Stimulated activated CD4-positive, alpha-beta T cell treated with anti-CD3 and anti-CD28 coated beads, Interleukin-4, amount 100 ng/mL, for 4 hours (primary cell): Measurements from ENCODE around the gene PRR7.
A peak's percentile ranks its signal among the peaks of the same experiment; 100 is the strongest.
"Not testable (repeated sequence)": the region's sequence is repeated elsewhere in the genome, so short reads cannot be mapped to it uniquely, and the experiment has no call there.

Source experiments
- DNase-seq, 2 experiments: peaks; one replicate each; pipeline ENCODE4 v3.0.0-alpha.2; 2020

The PRR7 gene

DNA sequence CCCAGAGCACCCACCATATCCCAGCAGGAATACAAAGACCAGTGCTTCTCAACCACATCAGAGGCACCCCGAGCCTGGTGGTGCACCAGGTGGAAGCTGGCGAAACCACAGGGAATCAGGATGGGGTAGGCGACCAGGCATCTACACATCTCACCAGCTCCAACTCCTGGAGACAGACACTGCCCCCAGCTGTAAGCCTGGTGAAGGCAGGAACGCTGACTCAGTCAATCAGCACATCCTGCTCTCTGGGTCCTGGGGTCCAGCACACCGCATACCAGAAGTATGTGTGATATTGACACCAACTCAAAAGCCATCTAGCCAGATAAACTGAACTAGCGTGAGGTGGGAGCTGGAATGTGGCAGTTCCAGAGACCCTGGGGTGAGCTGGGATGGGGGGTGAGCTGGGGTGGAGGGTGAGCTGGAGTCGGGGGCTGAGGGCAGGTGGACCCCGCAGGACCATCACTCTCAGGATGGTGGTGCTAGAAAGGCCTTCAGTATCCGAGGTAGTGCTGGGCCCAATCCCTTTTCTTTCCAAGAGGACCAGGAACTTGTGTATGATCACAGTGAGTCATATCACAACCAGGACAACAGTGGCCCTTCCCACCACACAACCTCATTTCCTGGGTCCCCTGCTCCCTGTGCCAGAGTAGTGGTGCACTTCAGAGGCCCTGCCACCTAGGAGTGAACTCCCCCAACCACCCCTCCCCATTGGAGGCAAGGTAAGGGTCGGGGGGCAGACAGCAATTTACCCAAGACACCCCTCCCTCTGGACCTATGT, 24.3 kb downstream of the PRR7 start:
- no peak for DNase-seq

DNA sequence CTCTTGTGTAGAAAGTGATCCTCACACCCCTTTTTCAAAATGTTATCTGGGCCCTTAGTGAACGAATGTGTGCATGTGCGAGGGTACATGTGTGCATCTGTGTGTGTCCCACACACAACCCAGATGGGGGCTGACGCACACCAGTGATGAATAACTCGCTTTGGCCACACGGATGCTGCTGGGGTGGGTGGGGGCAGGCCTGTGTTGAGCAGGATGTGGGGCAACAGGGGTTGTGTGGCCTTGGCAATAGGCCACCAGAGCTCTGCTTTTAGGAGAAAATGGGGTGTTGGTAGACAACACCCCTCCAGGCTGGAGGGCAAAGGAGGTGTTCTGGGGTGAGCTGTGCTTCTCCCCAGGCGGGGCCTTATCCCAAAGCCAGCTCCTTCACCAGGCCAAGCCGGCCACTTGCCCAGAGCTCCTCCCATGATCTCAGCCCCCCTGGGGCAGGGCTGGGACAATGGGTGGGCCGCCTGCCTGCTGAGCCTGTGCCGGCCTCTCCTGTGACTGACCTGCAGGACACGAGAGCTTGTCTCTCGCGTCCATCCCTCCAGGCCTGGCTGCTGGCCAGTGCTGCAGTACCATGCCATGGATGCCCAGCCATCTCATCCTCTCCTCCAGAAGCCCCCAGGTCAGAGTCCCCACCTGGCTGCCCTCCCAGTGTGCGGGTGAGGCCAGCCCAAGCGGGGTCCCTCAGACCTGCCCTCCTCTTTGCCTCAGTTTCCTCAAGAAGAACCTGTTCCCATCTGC, 25.2 kb downstream of the PRR7 start:
- no peak for DNase-seq

DNA sequence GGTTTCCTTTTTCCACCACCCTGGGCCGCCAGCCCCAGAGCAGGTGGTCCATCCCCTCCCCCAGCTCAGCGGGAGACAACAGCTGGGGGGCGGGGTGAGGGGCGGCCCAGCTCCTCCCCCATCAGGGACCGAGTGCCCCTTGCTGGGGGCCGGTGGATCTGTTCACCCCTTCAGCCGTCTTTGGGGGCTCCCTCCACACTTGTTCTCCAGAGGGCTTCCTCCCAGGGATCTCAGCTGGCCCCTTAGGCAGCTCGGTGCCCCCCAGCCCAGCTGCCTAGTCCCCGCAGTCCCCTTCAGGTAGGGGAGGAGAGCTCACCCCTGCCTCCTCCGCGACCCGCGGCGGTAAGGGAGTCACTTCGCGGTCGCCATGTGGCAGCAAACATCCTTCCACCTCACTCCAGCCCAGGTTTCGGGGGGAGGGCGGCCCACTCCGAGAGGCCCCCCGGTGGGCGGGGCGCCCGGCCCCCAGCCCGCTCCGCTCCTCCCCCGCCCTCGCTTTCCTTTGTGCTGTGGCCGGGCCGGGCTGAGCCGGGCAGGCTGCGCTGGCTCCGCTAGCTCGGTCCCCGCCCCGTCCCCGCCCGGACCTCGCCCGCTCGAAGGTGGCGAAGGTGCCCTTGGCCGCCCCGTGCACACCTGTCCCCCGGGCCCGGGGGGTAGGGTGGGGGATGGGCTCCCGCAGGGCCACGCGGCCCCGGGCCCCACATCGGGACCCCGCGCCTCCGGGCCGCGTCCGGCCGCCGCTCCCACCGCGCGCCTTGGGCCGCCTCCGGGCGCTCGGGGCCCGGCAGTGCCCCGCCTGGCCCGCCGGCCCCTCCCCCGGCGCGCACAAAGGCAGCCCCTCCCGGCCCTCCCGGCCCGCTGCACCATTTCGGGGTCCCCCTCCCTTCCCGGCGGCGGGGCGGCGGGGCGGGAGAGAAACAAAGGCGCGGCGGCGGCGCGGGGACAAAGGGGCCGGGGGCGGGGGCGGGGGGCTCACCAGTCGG, 26.1 kb downstream of the PRR7 start:
- DNase-seq: peak; percentile 51 to 55

DNA sequence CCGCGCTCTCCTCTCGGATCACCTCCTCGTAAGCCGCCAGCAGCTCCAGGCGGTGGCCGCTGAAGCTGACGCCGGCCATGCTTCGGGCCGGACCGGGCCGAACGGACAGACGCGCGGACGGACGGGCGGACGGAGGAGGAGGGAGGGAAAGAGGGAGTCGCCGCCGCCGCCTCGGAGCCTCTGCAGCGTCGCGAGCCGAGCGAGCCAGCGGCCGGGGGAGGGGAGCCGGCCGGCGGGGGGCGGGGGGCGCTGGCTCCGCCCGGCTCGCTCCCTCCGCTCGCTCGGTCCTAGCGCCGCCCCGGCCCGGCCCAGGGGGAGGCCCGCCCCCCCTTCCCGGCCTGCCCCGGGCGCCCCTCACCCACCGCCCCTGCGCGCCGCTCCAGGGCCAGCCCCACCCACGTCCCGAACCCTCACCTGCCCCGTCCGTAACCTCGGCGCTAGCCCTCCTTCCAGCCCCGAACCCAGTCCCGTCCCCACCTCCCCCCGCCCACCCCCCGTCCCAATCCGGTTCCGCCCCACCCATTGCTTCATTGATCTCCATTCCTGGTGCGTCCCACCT, 26.9 kb downstream of the PRR7 start, which contains the start of gene DBN1:
DBN1 (minus strand) TSS at position 192 of the 559 bp plus-strand sequence; CDS start at position 79, 113 bp downstream.
- no peak for DNase-seq

DNA sequence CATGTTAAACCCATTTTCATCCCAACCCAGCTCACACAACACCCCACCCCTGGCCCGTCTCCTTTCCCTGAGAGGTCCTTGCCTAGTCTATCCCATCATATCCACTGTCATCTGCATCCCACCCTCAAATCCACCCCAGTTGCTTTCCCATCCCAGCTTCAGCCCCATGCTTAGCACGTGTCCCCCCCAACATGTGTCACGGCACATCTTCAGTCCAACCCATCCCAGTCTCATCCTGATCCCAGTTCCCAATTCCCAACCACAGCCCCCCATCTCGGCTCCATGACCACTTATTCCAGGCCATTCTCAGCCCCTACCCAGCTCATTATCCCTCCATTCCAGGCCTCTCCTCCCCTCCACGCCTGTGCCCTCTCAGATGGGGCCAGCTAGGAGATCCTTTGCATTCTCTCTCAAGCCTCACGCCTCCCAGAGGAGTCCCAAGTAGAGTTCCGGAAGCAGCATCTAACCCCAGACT, 27.4 kb downstream of the PRR7 start:
- no peak for DNase-seq

DNA sequence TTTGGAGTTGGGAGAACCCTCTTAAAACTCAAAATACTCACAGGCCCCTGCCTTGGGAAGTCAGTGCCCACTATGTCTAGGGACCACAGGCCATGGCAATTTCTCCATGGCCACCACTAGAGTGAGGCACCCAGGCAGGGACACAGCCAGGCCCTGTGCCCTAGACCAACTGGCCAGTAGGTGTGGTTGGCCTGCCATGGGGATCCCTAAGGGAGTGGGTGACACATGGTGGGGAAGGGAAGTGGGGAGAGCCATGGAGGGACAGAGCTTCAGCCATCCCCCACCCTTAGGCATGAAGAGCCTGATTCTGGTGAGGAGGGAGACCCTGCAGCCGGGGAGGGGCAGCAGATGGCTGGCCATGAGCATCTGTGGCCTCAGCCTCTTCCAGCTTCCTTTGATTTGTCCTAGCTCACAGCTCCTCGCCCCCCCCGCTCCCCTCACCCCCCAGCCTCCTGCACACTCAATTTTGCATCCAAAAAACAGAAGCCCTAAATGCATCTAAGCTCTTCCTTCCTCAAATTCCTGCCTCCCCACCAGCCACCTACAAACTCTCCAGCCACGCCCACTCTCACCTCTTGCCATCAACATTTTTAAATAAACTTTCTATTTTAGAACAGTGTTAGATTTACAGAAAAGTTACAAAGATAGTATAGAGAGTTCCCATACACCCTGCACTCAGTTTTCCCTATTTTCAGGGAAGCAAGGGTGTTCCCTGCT, 28.4 kb downstream of the PRR7 start:
- no peak for DNase-seq

DNA sequence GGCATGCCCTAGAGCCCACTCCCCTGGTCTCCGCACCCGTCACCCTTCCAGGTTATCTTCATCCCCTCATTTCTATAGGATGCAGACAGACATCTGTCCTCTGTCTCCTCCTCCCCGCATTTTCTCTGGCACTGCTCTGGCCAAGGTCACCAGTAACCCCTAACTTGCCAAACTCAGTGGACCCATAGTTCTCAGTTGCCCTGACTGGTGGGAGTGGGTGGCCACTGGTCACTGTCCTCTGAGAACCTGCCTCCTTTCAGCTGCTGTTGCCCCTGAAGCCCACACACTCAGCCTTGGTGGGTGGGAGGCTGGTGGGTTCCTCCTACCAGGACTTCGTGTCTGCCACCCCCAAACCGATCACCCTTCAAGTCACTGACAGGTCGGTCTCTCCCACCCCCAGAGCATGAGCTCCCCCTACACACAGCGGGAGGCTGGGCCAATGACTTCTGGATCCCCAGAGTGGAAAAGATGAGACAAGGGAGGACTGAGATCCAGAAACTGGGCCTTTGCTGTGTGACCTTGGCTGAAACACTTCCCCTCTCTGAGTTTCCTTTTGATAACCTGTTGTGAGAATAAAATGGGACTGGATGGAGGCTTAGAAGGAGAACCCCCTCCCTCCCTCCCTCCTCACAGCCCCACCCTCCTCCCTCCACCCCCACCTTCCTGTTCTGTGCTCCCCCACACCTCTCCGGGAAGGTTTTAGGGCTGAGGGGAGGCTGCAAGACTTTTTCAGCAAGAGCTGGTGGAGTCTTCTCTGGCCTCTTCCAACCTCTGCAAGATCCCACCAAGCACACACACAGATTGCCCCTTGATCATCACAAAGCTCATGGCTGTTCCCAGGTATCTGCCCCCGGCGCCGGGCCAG, 29.2 kb downstream of the PRR7 start:
- DNase-seq: peak in 1 of 2 experiments; percentile 32

DNA sequence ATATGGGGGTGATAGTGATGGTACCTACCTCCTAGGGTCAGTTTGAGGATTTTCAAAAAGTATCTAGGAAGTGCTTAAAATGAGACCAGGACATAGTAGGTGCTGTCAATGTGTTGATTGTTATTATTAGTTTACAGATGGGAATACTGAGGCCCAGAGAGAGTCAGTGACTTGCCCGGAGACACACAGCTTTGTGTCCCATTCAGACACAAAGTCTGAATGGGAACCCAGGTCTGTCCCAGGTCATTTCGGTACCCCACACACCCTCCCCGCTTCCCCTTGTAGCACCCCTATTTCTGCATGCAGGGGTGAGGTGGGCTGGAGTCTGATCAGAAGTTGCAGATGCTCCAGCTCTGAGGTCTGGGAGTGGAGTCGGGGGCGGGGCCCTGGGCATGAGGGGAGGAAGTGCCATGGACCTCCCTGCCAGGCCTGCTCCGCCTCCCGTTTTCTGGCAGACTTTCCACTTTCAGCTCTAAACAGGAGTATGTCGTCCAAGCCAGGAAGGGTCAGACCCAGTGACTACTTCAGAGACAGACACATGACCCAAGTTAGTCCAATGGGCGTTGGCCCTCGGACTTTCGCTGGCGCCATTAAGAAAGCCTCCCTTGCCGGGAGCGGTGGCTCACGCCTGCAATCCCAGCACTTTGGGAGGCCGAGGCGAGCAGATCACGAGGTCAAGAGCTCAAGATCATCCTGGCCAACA, 30.1 kb downstream of the PRR7 start:
- no peak for DNase-seq

DNA sequence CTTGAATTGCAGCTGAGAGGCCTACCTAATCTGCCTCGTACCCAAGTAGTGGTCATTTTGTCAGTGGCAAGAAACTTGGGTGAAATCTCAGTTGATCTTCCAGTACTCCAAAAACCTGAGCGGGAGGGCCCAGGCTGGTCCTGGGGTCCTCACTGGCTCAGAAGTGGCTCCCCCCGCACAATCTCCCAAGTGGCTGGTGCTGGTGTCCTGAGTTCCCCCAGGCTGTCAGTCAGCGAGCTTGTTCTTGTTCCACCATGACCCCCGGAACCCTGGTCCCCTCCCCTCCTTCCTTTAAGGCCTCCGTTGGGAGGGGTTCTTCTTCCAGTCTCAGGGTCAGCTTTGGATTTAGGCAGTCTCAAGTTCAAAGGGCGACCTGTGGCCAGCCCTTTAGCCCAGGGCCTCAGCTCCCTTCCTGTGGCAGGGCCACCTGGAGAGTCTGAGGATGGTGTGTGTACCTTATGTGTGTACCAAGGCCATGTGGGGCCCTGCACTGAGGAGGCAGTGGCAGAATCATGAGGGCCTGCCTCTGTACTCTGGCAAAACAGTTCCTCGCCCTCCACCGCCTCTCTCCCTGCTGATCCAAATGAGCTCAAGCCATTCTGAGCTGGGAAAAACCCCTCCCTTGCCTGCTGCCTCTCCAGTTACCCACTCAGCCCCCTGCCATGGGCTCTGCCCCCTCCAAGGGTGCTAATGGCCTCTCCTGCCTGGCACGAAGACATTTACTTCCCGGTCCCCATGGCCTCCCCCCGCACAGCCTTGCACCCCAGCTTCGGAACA, 31.3 kb downstream of the PRR7 start:
- DNase-seq: no peak

DNA sequence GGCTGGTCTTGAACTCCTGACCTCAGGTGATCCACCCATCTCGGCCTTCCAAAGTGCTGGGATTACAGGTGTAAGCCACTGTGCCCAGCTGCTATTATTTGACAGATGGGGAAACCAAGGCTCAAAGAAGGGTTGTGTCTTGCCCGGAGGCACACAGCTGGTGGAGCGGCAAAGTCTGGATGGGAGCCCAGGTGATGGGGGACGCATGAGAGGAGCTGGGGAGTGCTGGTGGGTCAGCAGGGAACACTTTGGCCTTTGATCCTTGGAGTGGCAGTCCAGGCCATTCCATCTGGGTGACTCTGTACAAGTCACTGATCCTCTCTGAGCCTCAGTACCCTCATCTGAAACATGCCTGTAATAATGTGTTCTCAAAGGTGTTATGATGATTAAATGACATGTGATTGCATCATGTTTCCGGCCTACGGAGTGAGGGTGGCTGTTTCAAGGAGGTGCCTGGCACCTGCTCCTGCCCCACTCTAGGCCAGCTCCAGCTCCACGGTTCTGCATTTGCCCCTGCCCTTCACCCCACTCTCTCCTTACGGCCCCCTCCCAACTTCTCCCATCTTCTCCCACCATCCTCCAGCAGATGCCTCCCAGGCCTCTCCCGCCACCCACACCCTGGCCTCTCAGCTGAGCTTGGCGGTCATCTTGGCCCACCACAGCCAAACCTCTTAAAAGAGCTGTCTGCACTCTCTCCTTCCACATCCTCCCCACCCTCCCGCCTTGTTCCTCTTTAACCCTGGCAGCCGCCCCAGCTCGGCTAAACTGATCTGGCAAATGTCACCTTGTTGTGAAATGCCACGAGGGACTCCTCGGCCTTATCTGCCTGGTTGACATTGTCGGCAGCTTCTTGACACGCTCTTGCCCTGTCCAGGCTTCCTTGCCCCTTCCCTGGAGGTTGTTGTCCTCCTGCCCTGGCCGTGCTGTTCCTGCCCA, 32.4 kb downstream of the PRR7 start:
- peak in 1 of 2 experiments; percentile 48 for DNase-seq

DNA sequence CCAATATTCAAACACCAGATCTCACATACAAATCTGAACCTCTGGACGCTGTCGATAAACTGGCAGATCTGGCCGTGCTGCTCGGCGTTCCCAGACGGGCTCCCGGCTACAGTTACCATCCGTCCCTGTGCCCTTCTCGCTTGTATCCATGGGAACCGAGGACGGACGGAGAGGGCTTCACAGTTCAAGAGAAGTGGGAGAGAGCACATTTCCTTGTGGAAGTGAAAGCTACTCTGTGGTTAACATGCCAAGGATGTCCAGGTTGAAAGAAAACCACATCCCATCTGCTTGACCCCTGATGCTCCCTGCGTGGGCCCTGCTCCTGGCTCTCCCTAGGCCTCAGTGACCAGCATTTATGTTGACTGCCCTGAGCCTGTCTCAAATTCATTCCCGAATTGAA, 33.2 kb downstream of the PRR7 start:
- DNase-seq: no peak

DNA sequence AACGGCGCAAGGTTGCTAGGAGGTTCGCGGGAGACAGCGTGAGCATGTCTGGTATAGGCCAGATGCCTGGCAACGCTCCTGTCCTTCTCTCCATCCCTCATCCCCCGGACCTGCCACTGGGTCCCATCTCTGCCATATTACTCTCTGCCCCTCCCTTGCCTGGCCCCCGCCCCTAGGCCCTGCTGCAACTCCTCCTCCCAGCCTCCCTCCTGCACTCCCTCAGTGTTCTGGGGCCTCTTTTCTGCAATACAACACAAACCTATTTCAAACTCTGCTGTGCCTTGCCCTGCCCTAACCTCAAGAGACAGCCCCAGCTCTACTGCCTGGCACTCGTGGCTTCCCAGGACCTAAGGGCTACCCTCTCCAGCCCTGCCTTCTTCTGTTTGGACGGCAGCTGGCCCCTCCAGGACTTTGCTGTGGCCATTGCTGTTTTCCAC, 35.8 kb downstream of the PRR7 start:
- no peak for DNase-seq

DNA sequence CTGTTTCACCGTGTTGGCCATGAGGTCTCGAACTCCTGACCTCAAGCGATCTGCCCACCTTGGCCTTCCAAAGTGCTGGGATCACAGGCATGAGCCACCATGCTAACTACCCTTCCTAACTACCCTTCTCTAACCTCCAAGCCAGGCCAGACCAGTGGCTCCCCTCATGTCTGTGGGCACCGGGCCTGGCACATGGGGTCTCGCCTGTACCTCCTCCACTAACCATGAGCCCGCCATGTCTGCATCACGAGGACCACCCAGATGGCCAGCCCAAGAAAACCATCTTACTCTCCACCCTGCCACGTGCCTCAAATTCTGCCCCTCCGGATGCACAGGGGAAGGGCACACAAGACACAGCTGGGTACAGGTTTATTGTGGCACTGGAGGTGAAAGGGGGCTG, 36.4 kb downstream of the PRR7 start:
- no peak for DNase-seq

DNA sequence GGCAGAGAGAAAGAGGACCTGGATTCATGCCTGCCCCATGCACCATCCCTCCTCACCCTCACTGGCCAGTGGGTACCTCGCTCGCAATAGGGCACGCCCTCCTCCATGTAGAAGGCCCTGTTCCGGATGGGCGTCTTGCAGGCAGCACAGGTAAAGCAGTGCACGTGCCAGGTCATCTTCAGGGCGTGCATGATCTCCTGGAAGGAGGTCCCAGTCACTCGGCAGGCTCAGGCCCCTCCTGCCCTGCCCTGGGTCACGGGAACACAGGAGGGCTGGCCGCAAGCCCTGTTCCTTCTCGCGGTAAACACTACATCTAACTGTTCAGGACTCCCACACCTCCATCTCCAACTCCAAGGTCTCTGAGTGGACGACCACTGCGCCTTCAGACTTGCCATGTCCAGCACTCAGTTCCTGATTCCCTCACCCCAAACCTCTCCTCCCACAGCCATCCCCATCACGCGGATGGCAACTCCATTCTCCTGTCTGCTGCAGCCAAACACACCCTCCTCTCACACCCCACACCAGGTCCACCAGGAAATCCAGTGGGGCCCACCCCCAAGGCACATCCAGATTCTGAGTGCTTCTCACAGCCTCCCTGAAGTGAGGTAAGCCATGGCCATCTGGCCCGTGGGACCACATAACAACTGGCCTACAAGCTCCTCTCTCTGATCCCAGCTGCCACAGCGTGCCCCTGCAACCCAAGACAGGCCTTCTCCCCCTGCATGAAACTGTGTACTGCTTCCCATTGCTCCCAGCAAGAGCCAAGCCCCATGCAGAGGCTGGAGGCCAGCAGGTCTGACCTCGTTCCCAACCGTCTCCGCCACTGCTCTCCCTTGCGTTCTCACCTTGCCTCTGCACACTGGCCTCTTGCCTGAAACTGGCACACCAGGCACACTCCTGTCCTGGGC, 37.6 kb downstream of the PRR7 start:
- no peak for DNase-seq

DNA sequence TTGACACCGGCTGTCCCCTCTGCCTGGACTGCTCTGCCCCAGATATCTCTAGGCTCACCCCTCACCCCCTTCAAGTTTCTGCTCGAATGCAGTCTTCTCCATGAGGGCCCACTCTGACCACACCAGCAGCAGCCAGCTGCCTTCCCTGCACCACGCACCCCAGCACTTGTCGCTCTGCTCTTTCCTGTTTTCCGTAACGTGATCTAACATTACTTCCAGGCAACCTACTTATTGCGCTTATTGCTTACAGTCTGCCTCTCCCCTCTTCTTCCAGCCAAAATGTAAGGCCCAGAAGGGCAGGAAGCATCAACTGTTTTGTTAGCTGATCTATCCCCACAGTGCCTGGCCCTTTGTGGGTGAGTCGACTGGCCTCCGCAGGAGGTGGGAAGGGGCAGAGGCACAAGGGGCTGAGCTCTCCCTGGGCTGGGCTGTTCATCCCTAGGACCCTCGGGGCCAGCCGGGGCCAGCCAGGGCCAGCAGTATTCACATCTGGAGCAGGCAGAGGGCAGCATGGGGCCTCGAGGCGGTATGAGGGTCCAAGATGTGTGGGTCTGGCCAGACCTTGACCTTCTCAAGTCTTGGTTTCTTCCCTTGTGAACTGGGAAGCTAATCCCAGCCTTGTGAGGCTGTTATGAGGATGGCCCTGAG, 38.4 kb downstream of the PRR7 start:
- DNase-seq: no peak

DNA sequence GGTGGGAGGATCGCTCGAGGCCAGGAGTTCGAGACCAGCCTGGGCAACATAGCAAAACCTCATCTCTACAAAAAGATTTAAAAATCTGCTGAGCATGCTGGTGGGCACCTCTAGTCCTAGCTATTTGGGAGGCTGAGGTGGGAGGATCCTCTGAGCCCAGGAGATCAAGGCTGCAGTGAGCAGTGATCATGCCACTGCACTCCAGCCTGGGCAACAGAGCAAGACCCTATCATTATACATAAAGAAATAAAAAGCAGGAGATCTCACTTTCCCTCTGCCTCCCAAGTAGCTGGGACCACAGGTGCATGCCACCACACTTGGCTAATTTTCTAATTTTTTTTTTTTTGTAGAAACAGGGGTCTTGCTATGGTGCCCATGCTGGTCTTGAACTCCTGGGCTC, 39.1 kb downstream of the PRR7 start:
- not testable (repeated sequence) for DNase-seq
